Neural cell (in vitro differentiated cells): ENCODE data around the gene XG. TPM values are rescaled to one million over a fixed set of nuclear protein-coding genes. Genes with fewer than 3 reads are reported as not detected.
"Not testable (repeated sequence)": the region's sequence is repeated elsewhere in the genome, so short reads cannot be mapped to it uniquely, and the experiment has no call there.

Experiments used
- H2AFZ ChIP-seq: fragments of 200-600, 300-800 bp; sonication (generic), shearing (Covaris generic); 2 replicates; pipeline ENCODE4 v1.6.0; 2014; ENCODE audit warnings: low read depth, mild to moderate bottlenecking, antibody characterized with exemption, low read length, moderate library complexity
- H3F3A ChIP-seq: fragments of 200-600 bp; shearing (Covaris generic); 2 replicates; pipeline ENCODE4 v1.6.1; 2016; ENCODE audit warnings: mild to moderate bottlenecking, moderate library complexity, mixed read lengths, antibody characterized with exemption, low read length; ENCODE audit not compliant: insufficient read depth, poor library complexity, severe bottlenecking
- H3K27ac ChIP-seq: fragments of 200-600, 300-800 bp; sonication (generic), shearing (Covaris generic); 2 replicates; pipeline ENCODE4 v1.5.1; 2014; ENCODE audit warnings: mild to moderate bottlenecking, low read length, moderate library complexity
- H3K27me3 ChIP-seq: fragments of 300-800, 200-600 bp; sonication (generic), shearing (Covaris generic); 2 replicates; pipeline ENCODE4 v1.6.0; 2014; ENCODE audit warnings: mild to moderate bottlenecking, low read depth, low read length, moderate library complexity; ENCODE audit not compliant: insufficient read depth
- H3K36me3 ChIP-seq: fragments of 300-800, 200-600 bp; sonication (generic), shearing (Covaris generic); 2 replicates; pipeline ENCODE4 v1.5.1; 2014; ENCODE audit warnings: mild to moderate bottlenecking, antibody characterized with exemption, low read length, moderate library complexity; ENCODE audit not compliant: insufficient read depth
- H3K4me2 ChIP-seq: fragments of 300-800, 200-600 bp; sonication (generic), shearing (Covaris generic); 2 replicates; pipeline ENCODE4 v1.6.0; 2014; ENCODE audit warnings: mild to moderate bottlenecking, low read length
- H3K4me3 ChIP-seq: fragments of 300-800, 200-600 bp; sonication (generic), shearing (Covaris generic); 2 replicates; pipeline ENCODE4 v1.5.1; 2014; ENCODE audit warnings: mild to moderate bottlenecking, low read length, moderate library complexity
- H3K79me2 ChIP-seq: fragments of 200-600 bp; shearing (Covaris generic); replicated peaks from 2 replicates; pipeline ENCODE4 v1.6.0; 2014; ENCODE audit warnings: mild to moderate bottlenecking, low read length, moderate library complexity; ENCODE audit not compliant: insufficient read depth
- H3K9ac ChIP-seq: fragments of 300-800, 200-600 bp; sonication (generic), shearing (Covaris generic); 2 replicates; pipeline ENCODE4 v1.6.1; 2016; ENCODE audit warnings: mild to moderate bottlenecking, low read length, mixed read lengths
- H3K9me2 ChIP-seq: fragments of 200-600 bp; shearing (Covaris generic); 2 replicates; pipeline ENCODE4 v1.6.1; 2016; ENCODE audit warnings: mild to moderate bottlenecking, low read length, mixed read lengths; ENCODE audit not compliant: insufficient read depth
- H3K9me3 ChIP-seq: fragments of 200-600, 300-800 bp; sonication (generic), shearing (Covaris generic); 2 replicates; pipeline ENCODE4 v1.6.1; 2016; ENCODE audit warnings: mild to moderate bottlenecking, mixed run types, low read length, moderate library complexity, mixed read lengths
- H4K20me1 ChIP-seq: fragments of 200-600 bp; shearing (Covaris generic); 2 replicates; pipeline ENCODE4 v1.6.1; 2016; ENCODE audit warnings: mild to moderate bottlenecking, mixed run types; ENCODE audit not compliant: insufficient read depth
- CTCF ChIP-seq: fragments of 450-650 bp; IDR thresholded peaks from 2 replicates; pipeline ENCODE4 v1.5.1; 2014; ENCODE audit warnings: antibody characterized with exemption, mild to moderate bottlenecking, moderate library complexity; ENCODE audit not compliant: poor library complexity, severe bottlenecking
- EP300 ChIP-seq: fragments of 450-650 bp; conservative IDR thresholded peaks from 2 replicates; pipeline ENCODE4 v1.6.1; 2014; ENCODE audit warnings: antibody characterized with exemption, mild to moderate bottlenecking, moderate library complexity; ENCODE audit not compliant: poor library complexity, severe bottlenecking
- EZH2 ChIP-seq: fragments of 200-600, 300-800 bp; shearing (Covaris generic), sonication (generic); IDR thresholded peaks from 2 replicates; pipeline ENCODE4 v1.6.1; 2014; ENCODE audit warnings: antibody characterized with exemption, low read length, borderline replicate concordance, mild to moderate bottlenecking; ENCODE audit not compliant: insufficient read depth, poor library complexity, severe bottlenecking
- MXI1 ChIP-seq: fragments of 450-650 bp; conservative IDR thresholded peaks from 2 replicates; pipeline ENCODE4 v1.6.1; 2014; ENCODE audit warnings: antibody characterized with exemption, mild to moderate bottlenecking; ENCODE audit not compliant: poor library complexity, severe bottlenecking
- POLR2AphosphoS5 ChIP-seq: IDR thresholded peaks from 2 replicates; pipeline ENCODE4 v1.6.1; 2012
- RAD21 ChIP-seq: fragments of 450-650 bp; conservative IDR thresholded peaks from 2 replicates; pipeline ENCODE4 v1.6.1; 2014; ENCODE audit warnings: antibody characterized with exemption, mild to moderate bottlenecking, moderate library complexity
- REST ChIP-seq: IDR thresholded peaks from 2 replicates; pipeline ENCODE4 v1.6.1; 2012; ENCODE audit warnings: borderline replicate concordance
- SMC3 ChIP-seq: fragments of 450-650 bp; conservative IDR thresholded peaks from 2 replicates; pipeline ENCODE4 v1.6.1; 2014; ENCODE audit warnings: antibody characterized with exemption, mild to moderate bottlenecking, moderate library complexity; ENCODE audit not compliant: poor library complexity
- TAF1 ChIP-seq: IDR thresholded peaks from 2 replicates; pipeline ENCODE4 v1.6.1; 2012; ENCODE audit warnings: low read depth
- polyA plus RNA-seq: library from polyadenylated mRNA; depleted of rRNA; stranded (reverse); fragments of >200 nt; gene quantifications from 2 replicates; pipeline ENCODE4 v1.2.3, GENCODE V29; 2014

XG gene
- polyA plus RNA-seq, 1 donor from 2014 or later: 0.37 TPM

DNA sequence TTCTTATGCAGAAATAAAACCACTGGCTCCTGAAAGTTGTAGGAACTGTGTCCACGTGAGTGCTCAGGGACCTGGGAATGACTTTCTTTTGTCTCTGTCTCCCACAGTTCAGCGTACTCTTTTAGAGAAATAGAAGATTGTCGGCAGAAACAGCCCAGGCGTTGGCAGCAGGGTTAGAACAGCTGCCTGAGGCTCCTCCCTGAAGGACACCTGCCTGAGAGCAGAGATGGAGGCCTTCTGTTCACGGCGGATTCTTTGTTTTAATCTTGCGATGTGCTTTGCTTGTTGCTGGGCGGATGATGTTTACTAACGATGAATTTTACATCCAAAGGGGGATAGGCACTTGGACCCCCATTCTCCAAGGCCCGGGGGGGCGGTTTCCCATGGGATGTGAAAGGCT, 11.2 kb upstream of the XG start:
- Histone ChIP-seq H3K9me2 (no peaks in the 10 kb centered on the region), H4K20me1 (no peaks in the 10 kb centered on the region), H3K9me3 (no peaks in the 10 kb centered on the region), H3K4me3 (no peak overlapping the region), H2AFZ (no peak overlapping the region), H3F3A (no peaks in the 10 kb centered on the region), H3K9ac (no peak overlapping the region), H3K79me2 (no peaks in the 10 kb centered on the region), H3K27me3 (no peaks in the 10 kb centered on the region), H3K4me2 (no peak overlapping the region), H3K36me3 (no peaks in the 10 kb centered on the region), H3K27ac (no peak overlapping the region)
- TF ChIP-seq RAD21 (no peak), MXI1 (no peak), SMC3 (no peak), EP300 (no peak), TAF1 (no peak), REST (no peak), EZH2 (no peak), POLR2AphosphoS5 (no peak), CTCF (no peak)

GRCh38 chrX:2741386-2741785, 10.5 kb upstream of the XG start:
- Histone ChIP-seq H3K9me3 (no peaks in the 10 kb centered on the region), H3K9ac (no peak overlapping the region), H3K79me2 (no peaks in the 10 kb centered on the region), H3K27ac (no peak overlapping the region), H3K4me3 (no peak overlapping the region), H3K36me3 (no peaks in the 10 kb centered on the region), H3K27me3 (no peaks in the 10 kb centered on the region), H2AFZ (no peak overlapping the region), H4K20me1 (no peaks in the 10 kb centered on the region), H3K4me2 (no peak overlapping the region), H3F3A (no peaks in the 10 kb centered on the region), H3K9me2 (no peaks in the 10 kb centered on the region)
- TF ChIP-seq SMC3 (no peak), POLR2AphosphoS5 (no peak), MXI1 (no peak), EZH2 (no peak), EP300 (no peak)

DNA sequence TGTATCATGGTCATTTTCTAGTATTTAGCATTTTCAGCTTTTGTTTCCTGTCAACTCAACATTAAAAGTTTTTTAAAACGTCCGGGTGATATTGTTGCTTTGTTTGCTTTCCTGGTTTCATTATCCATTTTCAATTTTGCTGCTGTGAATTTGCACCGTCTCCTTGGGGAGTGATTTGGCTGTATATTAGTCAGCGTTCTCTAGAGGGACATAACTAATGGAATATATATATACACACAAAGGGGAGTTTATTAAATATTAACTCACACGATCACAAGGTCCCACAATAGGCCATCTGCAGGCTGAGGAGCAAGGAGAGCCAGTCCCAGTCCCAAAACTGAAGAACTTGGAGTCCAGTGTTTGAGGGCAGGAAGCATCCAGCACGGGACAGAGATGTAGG, 5.6 kb upstream of the XG start:
- H3K4me3 ChIP-seq: not testable (repeated sequence)

More for the DNA sequence above, 5.6 kb upstream of the XG start:
- H2AFZ ChIP-seq, H3K36me3 ChIP-seq, H4K20me1 ChIP-seq, H3K27ac ChIP-seq, H3K4me2 ChIP-seq, H3K9me2 ChIP-seq, H3K9me3 ChIP-seq, H3F3A ChIP-seq, H3K79me2 ChIP-seq, H3K27me3 ChIP-seq, H3K9ac ChIP-seq: not testable (repeated sequence)
